K562 (cell line): ENCODE data around the gene HMCES. TPM values are rescaled to one million over a fixed set of nuclear protein-coding genes. Genes with fewer than 3 reads are reported as not detected.

Source experiments
- ATAC-seq: fragments of 200-7000 bp; cut with Tn5 transposase; 3 replicates; pipeline ENCODE4 v1.9.1; 2020; ENCODE audit warnings: moderate library complexity
- BruUV-seq: library from RNA; stranded (reverse); fragments of 400-500 nt; replicated peaks from 2 replicates; lab custom pipeline; 2021; lab: Mats Ljungman, UMichigan
- CTCF ChIA-PET: fragments of 300-600 bp; formaldehyde crosslinking; extraction: SDS; loops from one replicate; lab custom pipeline; 2021; ENCODE audit warnings: low intra/inter-chr PET ratio; lab: Yijun Ruan, JAX
- POLR2A ChIA-PET: fragments of 300-600, 350-650 bp; sonication (Branson Sonifier 250); formaldehyde crosslinking; extraction: SDS; loops from one replicate; lab custom pipeline; 2021; ENCODE audit warnings: antibody characterized with exemption, inconsistent platforms; lab: Yijun Ruan, JAX
- DNase-seq, 4 experiments: peaks; one replicate each; pipeline versions ENCODE4 v3.0.0 to v3.0.0-alpha.2; 2011 to 2018; ENCODE audit warnings: low spot score in 3 of 4, mixed read lengths in 3 of 4; ENCODE audit errors: extremely low read depth in 1 of 4
- FAIRE-seq: peaks from 2 replicates; lab custom pipeline; 2011; peaks lifted over from hg19 to GRCh38; lab: Jason Lieb, UNC
- H2AFZ ChIP-seq: 2 replicates; pipeline ENCODE4 v1.6.0; 2011; ENCODE audit warnings: low read depth, low read length, control low read depth, inconsistent platforms
- H3K27ac ChIP-seq: fragments of 200-600 bp; 3 replicates; pipeline ENCODE4 v1.8.0; 2011; ENCODE audit warnings: low read depth, mild to moderate bottlenecking, control low read depth, inconsistent platforms, low read length, moderate library complexity, mixed read lengths; ENCODE audit errors: extremely low read depth
- H3K27me3 ChIP-seq, 2 experiments: fragments of 300-600 bp in 1 of 2; 2 replicates in 1 of 2; 3 replicates in 1 of 2; pipeline versions ENCODE4 v1.6.0 to v1.8.0; 2011; ENCODE audit warnings: inconsistent platforms in 2 of 2, low read length in 2 of 2, mild to moderate bottlenecking in 1 of 2, mixed read lengths in 1 of 2, moderate library complexity in 1 of 2; ENCODE audit not compliant: control insufficient read depth in 2 of 2, insufficient read depth in 2 of 2
- H3K36me3 ChIP-seq: fragments of 300-600 bp; 3 replicates; pipeline ENCODE4 v1.8.0; 2011; ENCODE audit warnings: mild to moderate bottlenecking, low read length, inconsistent platforms; ENCODE audit not compliant: control insufficient read depth, insufficient read depth
- H3K4me1 ChIP-seq, 2 experiments: fragments of 200-600 bp in 1 of 2; replicated peaks in 1 of 2; 2 replicates in 1 of 2; 3 replicates in 1 of 2; pipeline versions ENCODE4 v1.5.1 to v1.8.0; 2011; ENCODE audit warnings: inconsistent platforms in 2 of 2, low read length in 2 of 2, mild to moderate bottlenecking in 1 of 2, mixed read lengths in 1 of 2, moderate library complexity in 1 of 2; ENCODE audit not compliant: control insufficient read depth in 2 of 2, insufficient read depth in 2 of 2
- H3K4me2 ChIP-seq: 2 replicates; pipeline ENCODE4 v1.6.1; 2011; ENCODE audit warnings: low read length, control low read depth, inconsistent platforms, mixed read lengths; ENCODE audit not compliant: insufficient read depth
- H3K4me3 ChIP-seq: fragments of 200-600 bp; sonication (generic), shearing (Covaris generic); 2 replicates; pipeline ENCODE4 v1.5.1; 2016; ENCODE audit warnings: control low read depth, inconsistent platforms
- H3K79me2 ChIP-seq: fragments of 200-600 bp; 3 replicates; pipeline ENCODE4 v1.8.0; 2011; ENCODE audit warnings: low read length, inconsistent platforms; ENCODE audit not compliant: control insufficient read depth, insufficient read depth
- H3K9ac ChIP-seq, 2 experiments: 2 replicates each; pipeline versions ENCODE4 v1.6.0 to v1.6.1; 2011; ENCODE audit warnings: low read depth in 2 of 2, low read length in 2 of 2, control low read depth in 1 of 2, inconsistent platforms in 1 of 2, mild to moderate bottlenecking in 1 of 2, mixed read lengths in 1 of 2; ENCODE audit not compliant: insufficient read depth in 1 of 2
- H3K9me1 ChIP-seq: one replicate; pipeline ENCODE4 v1.6.0; 2011; ENCODE audit warnings: inconsistent platforms, mild to moderate bottlenecking, low read length, moderate library complexity; ENCODE audit not compliant: control insufficient read depth, insufficient read depth
- H3K9me3 ChIP-seq: replicated peaks from 2 replicates; pipeline ENCODE4 v1.5.1; 2011; ENCODE audit warnings: low read depth, low read length, inconsistent platforms; ENCODE audit not compliant: control insufficient read depth, insufficient read depth
- H4K20me1 ChIP-seq: replicated peaks from 2 replicates; pipeline ENCODE4 v1.6.1; 2011; ENCODE audit warnings: low read length, inconsistent platforms, mixed read lengths; ENCODE audit not compliant: control insufficient read depth, insufficient read depth
- CREB1 ChIP-seq, 2 experiments: sonication (generic) in 1 of 2; formaldehyde crosslinking in 1 of 2; IDR thresholded peaks; 2 replicates each; pipeline versions ENCODE4 v1.6.1 to v1.8.0; 2012 to 2022; ENCODE audit warnings: inconsistent platforms in 1 of 2, mild to moderate bottlenecking in 1 of 2, missing genetic modification reagents in 1 of 2, moderate library complexity in 1 of 2
- CTCF ChIP-seq, 3 experiments: IDR thresholded peaks in 2 of 3; conservative IDR thresholded peaks in 1 of 3; 2 replicates each; pipeline ENCODE4 v1.5.1; 2011 to 2012; ENCODE audit warnings: low read length in 3 of 3, mild to moderate bottlenecking in 3 of 3, control low read depth in 2 of 3, improper control_type of control experiment in 1 of 3, inconsistent platforms in 1 of 3, low read depth in 1 of 3, mixed read lengths in 1 of 3, moderate library complexity in 1 of 3; ENCODE audit not compliant: insufficient read depth in 2 of 3
- CTCFL ChIP-seq: IDR thresholded peaks from 2 replicates; pipeline ENCODE4 v1.6.1; 2011; ENCODE audit warnings: borderline replicate concordance, low read depth, mild to moderate bottlenecking, moderate library complexity, low read length; ENCODE audit not compliant: insufficient read depth, poor library complexity, severe bottlenecking
- CXXC5 ChIP-seq: fragments of 250-450 bp; sonication (Bioruptor Pico); IDR thresholded peaks from 2 replicates; pipeline ENCODE4 v1.8.0; 2022; ENCODE audit warnings: inconsistent platforms, mild to moderate bottlenecking, moderate library complexity
- ESRRA ChIP-seq: fragments of 450-650 bp; IDR thresholded peaks from 2 replicates; pipeline ENCODE4 v1.6.1; 2014; ENCODE audit warnings: low read depth, mild to moderate bottlenecking, moderate library complexity, borderline replicate concordance
- HCFC1 ChIP-seq: IDR thresholded peaks from 2 replicates; pipeline ENCODE4 v1.6.1; 2012; ENCODE audit warnings: low read depth, low read length, improper control_type of control experiment
- HNRNPL ChIP-seq: fragments of 200-400 bp; formaldehyde crosslinking; IDR thresholded peaks from 2 replicates; pipeline ENCODE4 v1.6.1; 2017; ENCODE audit warnings: low read depth, mild to moderate bottlenecking, low read length
- KLF10 ChIP-seq: fragments of 250-450 bp; sonication (Bioruptor Pico); IDR thresholded peaks from 2 replicates; pipeline ENCODE4 v1.6.1; 2021; ENCODE audit warnings: matching md5 sums
- L3MBTL2 ChIP-seq: fragments of 450-650 bp; IDR thresholded peaks from 2 replicates; pipeline ENCODE4 v1.6.1; 2016; ENCODE audit warnings: mild to moderate bottlenecking, moderate library complexity
- MAFK ChIP-seq: IDR thresholded peaks from 2 replicates; pipeline ENCODE4 v1.6.1; 2011; ENCODE audit warnings: low read length, improper control_type of control experiment
- PML ChIP-seq: IDR thresholded peaks from 2 replicates; pipeline ENCODE4 v1.6.1; 2012; ENCODE audit warnings: low read length, inconsistent platforms
- RB1 ChIP-seq: fragments of 450-650 bp; IDR thresholded peaks from 2 replicates; pipeline ENCODE4 v1.6.1; 2017; ENCODE audit warnings: low read depth, mild to moderate bottlenecking
- SMAD1 ChIP-seq: fragments of 150-350 bp; IDR thresholded peaks from 2 replicates; pipeline ENCODE4 v1.6.1; 2014; ENCODE audit warnings: low read length, low read depth; ENCODE audit not compliant: partially characterized antibody
- TOE1 ChIP-seq, 2 experiments: fragments of 450-650 bp in 1 of 2; sonication (generic) in 1 of 2; formaldehyde crosslinking in 1 of 2; IDR thresholded peaks; 2 replicates each; pipeline versions ENCODE4 v1.7.1 to v1.8.0; 2016 to 2022; ENCODE audit warnings: borderline replicate concordance in 2 of 2, mild to moderate bottlenecking in 2 of 2, antibody characterized with exemption in 1 of 2, inconsistent platforms in 1 of 2, low read depth in 1 of 2, missing genetic modification reagents in 1 of 2, moderate library complexity in 1 of 2
- WGBS: fragments of 100-300 bp; shearing (Covaris generic); methylation state at CpG from one replicate; pipeline ENCODE4 v1.1.6; 2016; ENCODE audit warnings: low coverage, mixed read lengths; ENCODE audit not compliant: insufficient coverage; ENCODE audit errors: missing lambda C conversion rate; 5-methylcytosine and 5-hydroxymethylcytosine counted together
- in situ Hi-C: fragments of 300-500 bp; cut with MboI; formaldehyde crosslinking; loops from 4 replicates; pipeline ENCODE4 v1.15.0; 2018; ENCODE audit warnings: inconsistent platforms, mixed read lengths
- intact Hi-C: fragments of 100-400 bp; cut with micrococcal nuclease; formaldehyde crosslinking; loops from 2 replicates; pipeline ENCODE4 v1.14.2; 2022
- polyA plus RNA-seq, 8 experiments: library from polyadenylated mRNA; depleted of rRNA in 4 of 8; stranded (reverse) in 5 of 8; unstranded in 3 of 8; fragments of >200 nt; fragmentation: Nextera tagmentation in 2 of 8; fragmentation: Illumina TruSeq in 1 of 8; extraction: Ambion mirVana in 2 of 8; extraction: Trizol in 1 of 8; gene quantifications; 2 replicates each; pipeline versions ENCODE4 v1.2.1 to v1.2.3, GENCODE V29; 2011 to 2014; ENCODE audit warnings: inconsistent platforms in 1 of 8, missing spikeins in 1 of 8
- total RNA-seq, 7 experiments: library from RNA; depleted of rRNA in 6 of 7; stranded (reverse); fragments of >200 nt in 6 of 7; fragmentation: Illumina TruSeq in 2 of 7; extraction: Trizol in 2 of 7; gene quantifications; 2 replicates each; pipeline versions ENCODE4 v1.2.1 to v1.2.3, GENCODE V29; 2011 to 2021; ENCODE audit warnings: low replicate concordance in 1 of 7
- TF ChIP-seq, protein P1 (sequence below): fragments of 450-650 bp; formaldehyde crosslinking; IDR thresholded peaks from 2 replicates; pipeline ENCODE4 v1.4.0; 2022; ENCODE audit warnings: mild to moderate bottlenecking, moderate library complexity

Gene HMCES
- total and polyA plus RNA-seq, 9 of the 15 experiments (the other 6 are each of a cell fraction or from before 2014, with no cell fraction given) = 18.8 to 45.3 (median 24.8) TPM

DNA sequence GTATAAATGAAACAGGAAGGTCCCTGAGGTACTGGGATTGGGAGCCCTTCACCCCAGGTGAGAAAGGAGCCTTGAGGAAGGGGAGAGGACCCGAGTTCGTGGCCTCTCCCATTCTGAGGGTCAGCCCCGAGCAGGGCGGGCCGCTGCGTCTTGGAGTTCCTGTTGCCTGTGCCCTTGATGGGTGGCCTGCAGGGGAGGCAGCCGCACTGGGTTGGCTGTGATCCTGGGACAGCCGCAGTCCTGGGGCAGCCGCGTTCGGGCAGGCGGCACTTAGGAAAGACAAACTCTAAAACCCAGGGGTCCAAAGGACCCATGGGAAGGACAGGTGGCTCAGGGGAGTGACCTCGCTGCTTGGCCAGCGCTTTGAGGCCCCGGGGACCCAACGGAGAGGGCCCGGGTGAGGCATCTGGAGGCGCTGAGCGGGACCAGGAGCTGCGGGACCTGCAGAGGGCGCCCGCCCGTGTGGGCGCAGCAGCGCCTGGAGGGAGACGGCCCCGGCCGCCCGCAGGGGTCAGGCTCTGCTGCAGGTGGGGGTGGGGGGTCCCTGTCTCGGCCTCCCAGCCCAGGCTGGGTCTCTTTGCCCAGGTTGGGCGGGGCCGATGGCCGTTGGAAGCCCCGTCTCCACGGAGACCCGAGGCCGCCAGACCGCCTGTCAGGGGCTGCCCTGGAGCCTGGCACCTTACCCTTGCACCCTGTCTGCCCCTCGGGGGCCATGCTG is 65.1 kb downstream of the HMCES start:
- POLR2A ChIA-PET = interaction anchor here (0.6 to 0.7 kb wide), 3 partner anchors 11 to 65 kb away, joined by 3 to 4 read pairs (median 3); partner anchors contain the start of gene HMCES
- intact Hi-C loops = no loop called here
- WGBS = 5% methylated on average over 15 of the region's 39 CpGs
- Histone ChIP-seq H3K27ac (no peak overlapping the region), H3K4me2 (peak overlapping the region; percentile 50), H3K36me3 (no peaks in the 10 kb centered on the region), H2AFZ (peak overlapping the region; percentile 77; the same call in 1 of the 2 replicates), H3K27me3 (no peaks in the 10 kb centered on the region), H3K9me3 (no peaks in the 10 kb centered on the region), H3K79me2 (no peaks in the 10 kb centered on the region), H3K9ac (peak overlapping the region; percentile 34 to 71; a peak in 3 of 4 replicates), H3K4me3 (peak overlapping the region; percentile 23; the same call in 1 of the 2 replicates), H3K4me1 (peaks cover 4 to 22% of the 10 kb centered on the region in 2 experiments; a peak in 3 of 5 replicates), H4K20me1 (no peaks in the 10 kb centered on the region), H3K9me1 (no peaks in the 10 kb centered on the region)
- FAIRE-seq (no peak), DNase-seq (peak; percentile 60 to 66 (median 64)), ATAC-seq (peak; percentile 97)
- CTCF ChIA-PET = interaction anchor here (0.6 to 0.9 kb wide), 2 partner anchors 56 to 591 kb away, joined by 4 to 5 read pairs; no protein-coding TSS in a partner anchor
- BruUV-seq = no TSS peak
- in situ Hi-C loops = no loop called here
- TF ChIP-seq RB1 (peak; percentile 47; the same call in 1 of the 2 replicates), HCFC1 (peak; percentile 14; the same call in 1 of the 2 replicates), CTCFL (peak; percentile 98), KLF10 (no peak), SMAD1 (no peak), CTCF (IDR thresholded peaks at IDR 0.05 in 2 of 3, conservative IDR thresholded peaks at IDR 0.05 in 1 of 3; ENCODE audit: insufficient read depth in 2 of 3, low read depth in 1 of 3, low read length in 3 of 3) (peak; percentile 58 to 95 (median 68); a peak in 5 of 6 replicates), ESRRA (0 out of 2 replicates have a peak, but pooled peaks have one; percentile 18), CREB1 (IDR thresholded peaks at IDR 0.05) (no peak), CREB1 (CRISPR knock-in tag; IDR thresholded peaks at IDR 0.05) (0 out of 2 replicates have a peak, but pooled peaks have one; percentile 25), HNRNPL (0 out of 2 replicates have a peak, but pooled peaks have one; percentile 25), PML (no peak), MAFK (no peak), L3MBTL2 (peak; percentile 46; the same call in 1 of the 2 replicates), TOE1 (IDR thresholded peaks at IDR 0.05; ENCODE audit: borderline replicate concordance) (0 out of 2 replicates have a peak, but pooled peaks have one; percentile 16), TOE1 (CRISPR knock-in tag; IDR thresholded peaks at IDR 0.05; ENCODE audit: borderline replicate concordance, low read depth) (no peak), CXXC5 (CRISPR knock-in tag) (peak; percentile 32; the same call in 1 of the 2 replicates)
- TF ChIP-seq, protein P1, sequence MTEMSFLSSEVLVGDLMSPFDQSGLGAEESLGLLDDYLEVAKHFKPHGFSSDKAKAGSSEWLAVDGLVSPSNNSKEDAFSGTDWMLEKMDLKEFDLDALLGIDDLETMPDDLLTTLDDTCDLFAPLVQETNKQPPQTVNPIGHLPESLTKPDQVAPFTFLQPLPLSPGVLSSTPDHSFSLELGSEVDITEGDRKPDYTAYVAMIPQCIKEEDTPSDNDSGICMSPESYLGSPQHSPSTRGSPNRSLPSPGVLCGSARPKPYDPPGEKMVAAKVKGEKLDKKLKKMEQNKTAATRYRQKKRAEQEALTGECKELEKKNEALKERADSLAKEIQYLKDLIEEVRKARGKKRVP (CRISPR knock-in tag) = no peak
